ENCODE measurements around the gene PMEPA1.

The PMEPA1 gene

DNA sequence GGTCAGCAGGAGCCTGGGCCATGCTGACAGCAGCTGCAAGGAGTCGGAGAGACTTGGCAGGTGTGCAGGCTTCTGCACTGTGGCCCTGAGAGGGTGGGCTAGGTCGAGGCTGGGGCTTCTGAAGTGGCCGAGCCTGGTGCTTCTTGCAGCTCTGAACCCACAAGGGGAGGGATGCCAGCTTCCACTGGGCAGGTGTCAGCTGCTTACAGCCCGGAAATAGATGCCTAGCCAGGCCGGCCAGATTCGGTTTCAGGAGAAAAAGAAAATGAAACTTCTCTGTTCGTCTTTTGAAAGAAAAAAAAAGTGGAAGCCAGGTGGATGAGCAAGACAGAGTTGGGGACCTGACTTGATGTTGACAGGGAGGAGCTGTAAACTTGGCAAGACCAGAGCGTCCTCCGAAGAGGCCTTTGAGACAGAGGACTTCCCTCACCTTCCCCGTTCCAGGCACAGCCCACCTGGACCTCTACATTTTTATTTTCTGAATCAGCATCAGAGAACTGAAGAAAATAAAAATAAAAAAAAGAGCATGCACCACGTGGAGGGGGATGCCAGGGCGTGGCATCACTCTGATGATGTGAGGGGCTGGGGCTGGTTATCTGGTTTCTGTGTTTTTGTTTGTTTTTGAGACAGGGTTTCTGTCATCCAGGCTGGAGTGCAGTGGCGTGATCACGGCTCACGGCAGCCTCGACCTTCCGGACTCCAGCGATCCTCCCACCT lies 89.4 kb downstream of the PMEPA1 start, which contains the start of gene ZBP1:
Gene ZBP1 (minus strand): TSS at position 153 of the 717 bp plus-strand sequence. CDS start 131 bp downstream, at position 22.
- DNase-seq (ENCODE audit: low spot score in 2 of 2) (peak in 1 of 2 donors; percentile 79), ATAC-seq (peak; percentile 31)
- H3K36me3 Mint-ChIP-seq: peaks cover 20% of the 10 kb centered on the region

DNA sequence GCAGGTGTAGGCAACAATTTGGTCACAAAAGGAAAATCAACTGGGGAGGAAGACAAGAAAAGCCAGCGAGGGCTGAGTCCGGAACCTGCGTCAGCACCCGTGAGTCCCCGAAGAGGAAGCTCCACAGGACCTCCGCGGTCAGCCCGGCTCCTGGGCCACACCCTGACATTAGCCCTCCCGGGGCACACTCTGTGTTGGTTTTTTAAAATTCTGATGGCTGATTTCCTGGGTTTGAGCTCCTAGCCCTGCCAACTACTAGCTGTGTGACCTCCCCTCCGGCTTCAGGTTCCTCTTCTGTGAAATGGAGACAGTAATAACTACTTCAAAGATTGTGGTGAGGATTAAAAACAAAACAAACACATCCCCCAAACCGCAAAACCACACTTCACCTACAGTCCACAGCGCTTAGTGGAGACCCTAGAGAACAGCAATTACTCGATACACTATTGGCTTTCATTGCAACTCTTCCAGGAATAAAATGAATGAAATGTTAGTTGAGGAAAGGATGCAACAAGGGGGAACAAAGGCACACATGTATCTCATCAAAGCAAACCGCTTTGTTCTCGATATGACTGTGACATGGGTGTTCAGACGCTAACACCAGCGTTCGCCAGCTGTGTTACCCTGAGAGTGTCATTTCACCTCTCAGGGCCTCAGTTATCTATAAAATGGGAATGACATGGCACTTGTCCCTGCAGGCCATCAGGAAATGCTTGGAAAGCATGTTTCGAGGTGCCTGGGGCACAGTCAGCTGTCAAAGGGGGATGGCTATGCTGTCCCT lies 90.6 kb downstream of the PMEPA1 start:
- no peaks in the 10 kb centered on the region for H3K9me3 Mint-ChIP-seq
- H3K4me1 Mint-ChIP-seq: peaks cover 79% of the 10 kb centered on the region
- H3K36me3 Mint-ChIP-seq: peaks cover 26% of the 10 kb centered on the region
- peak overlapping the region; percentile 71 for H3K4me3 Mint-ChIP-seq
- peak overlapping the region; percentile 83 for H3K27ac Mint-ChIP-seq
- ATAC-seq (peak; percentile 86), DNase-seq (ENCODE audit: low spot score in 2 of 2) (peak; percentile 52 to 87)

More for the DNA sequence above, 89.4 kb downstream of the PMEPA1 start, which contains the start of gene ZBP1:
- peaks cover 4% of the 10 kb centered on the region for H3K9me3 Mint-ChIP-seq
- peaks cover 75% of the 10 kb centered on the region for H3K4me1 Mint-ChIP-seq
- peak within 1 kb of the TSS; percentile 71 for H3K4me3 Mint-ChIP-seq
- peak within 1 kb of the TSS; percentile 83 for H3K27ac Mint-ChIP-seq

DNA sequence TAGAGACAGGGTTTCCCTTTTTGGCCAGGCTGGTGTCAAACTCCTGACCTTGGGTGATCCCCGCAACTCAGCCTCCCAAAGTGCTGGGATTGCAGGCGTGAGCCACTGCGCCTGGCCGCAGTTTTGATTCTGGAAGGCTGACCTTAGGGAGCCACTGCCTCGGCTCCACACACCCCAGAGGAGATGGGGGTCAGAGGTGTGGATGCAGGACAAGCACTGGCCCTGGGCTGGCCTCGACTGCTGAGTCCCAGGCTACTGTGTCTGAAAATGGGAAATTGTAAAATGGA lies 91.1 kb downstream of the PMEPA1 start:
- Mint-ChIP-seq H3K4me1 (peaks cover 79% of the 10 kb centered on the region), H3K27ac (peak overlapping the region; percentile 83), H3K36me3 (peaks cover 27% of the 10 kb centered on the region), H3K4me3 (peak overlapping the region; percentile 71), H3K9me3 (no peaks in the 10 kb centered on the region)
- ATAC-seq (no peak), DNase-seq (ENCODE audit: low spot score in 2 of 2) (no peak)

DNA sequence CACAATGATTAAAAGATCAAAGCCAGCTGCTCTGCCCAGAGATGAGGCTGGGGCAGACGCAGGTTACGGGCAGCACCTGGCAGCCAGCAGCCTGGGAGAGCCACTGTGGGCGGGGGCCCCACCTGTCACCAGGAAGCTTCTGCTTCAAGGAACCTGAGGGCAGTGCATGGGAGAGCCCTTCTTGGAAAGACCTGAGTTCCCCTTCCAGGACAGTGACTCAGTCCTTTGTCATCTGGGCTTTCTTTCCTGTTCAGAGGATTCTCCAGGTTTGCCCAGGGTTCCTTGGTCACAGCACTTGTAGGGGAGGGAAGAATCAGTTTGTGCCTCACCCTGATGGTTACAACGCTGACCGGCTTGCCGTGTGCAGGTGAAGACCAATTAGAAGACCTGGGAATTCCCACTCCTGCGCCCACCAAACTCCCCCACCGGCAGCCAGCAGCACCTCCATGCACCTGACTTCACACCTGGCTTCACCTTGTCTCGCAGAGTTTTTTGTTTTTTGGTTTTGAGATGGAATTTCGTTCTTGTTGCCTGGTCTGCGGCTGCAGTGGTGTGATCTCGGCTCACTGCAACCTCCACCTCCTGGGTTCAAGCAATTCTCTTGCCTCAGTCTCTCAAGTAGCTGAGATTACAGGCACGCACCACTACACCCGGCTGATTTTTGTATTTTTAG lies 91.6 kb downstream of the PMEPA1 start:
- Mint-ChIP-seq H3K36me3 (peaks cover 27% of the 10 kb centered on the region), H3K4me1 (peaks cover 79% of the 10 kb centered on the region), H3K9me3 (no peaks in the 10 kb centered on the region), H3K27ac (peak overlapping the region; percentile 83), H3K4me3 (peak overlapping the region; percentile 71)
- ATAC-seq (no peak), DNase-seq (ENCODE audit: low spot score in 2 of 2) (peak in 1 of 2 donors; percentile 60)

DNA sequence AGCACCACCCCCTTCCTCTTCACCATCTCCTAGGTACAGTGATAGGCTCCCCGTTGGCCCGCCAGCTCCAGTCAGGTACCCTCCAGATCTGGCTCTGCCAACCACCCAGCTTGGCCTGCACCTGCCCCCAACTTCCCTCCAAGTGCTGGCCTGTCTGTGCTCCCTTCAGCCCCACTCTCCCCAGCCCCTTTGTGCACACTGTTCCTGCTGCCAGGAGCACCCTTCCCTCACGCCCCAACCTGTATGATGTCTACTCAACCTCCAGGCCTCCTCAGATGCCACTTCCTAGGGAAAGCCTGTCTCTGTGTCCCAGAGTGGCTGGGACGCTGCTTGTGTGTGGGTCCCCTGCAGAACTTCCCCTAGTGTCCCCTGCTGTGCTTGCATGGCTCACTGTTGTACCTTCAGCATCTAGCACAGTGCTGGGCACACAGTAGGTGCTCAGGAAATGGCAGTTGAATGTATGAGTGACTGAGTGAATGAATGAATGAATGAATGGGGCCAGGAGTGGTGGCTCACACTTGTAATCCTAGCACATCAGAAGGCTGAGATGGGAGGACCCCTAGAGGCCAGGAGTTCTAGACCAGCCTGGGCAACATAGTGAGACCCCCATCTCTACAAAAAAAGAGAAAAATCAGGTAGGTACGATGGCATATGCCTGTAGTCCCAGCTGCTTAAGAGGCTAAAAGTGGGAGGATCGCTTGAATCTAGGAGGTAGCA lies 92.6 kb downstream of the PMEPA1 start:
- Mint-ChIP-seq H3K36me3 (peaks cover 27% of the 10 kb centered on the region), H3K4me3 (peak overlapping the region; percentile 71), H3K9me3 (no peaks in the 10 kb centered on the region), H3K27ac (peak overlapping the region; percentile 76), H3K4me1 (peaks cover 70% of the 10 kb centered on the region)
- ATAC-seq: no peak
- no peak for DNase-seq (ENCODE audit: low spot score in 2 of 2)

DNA sequence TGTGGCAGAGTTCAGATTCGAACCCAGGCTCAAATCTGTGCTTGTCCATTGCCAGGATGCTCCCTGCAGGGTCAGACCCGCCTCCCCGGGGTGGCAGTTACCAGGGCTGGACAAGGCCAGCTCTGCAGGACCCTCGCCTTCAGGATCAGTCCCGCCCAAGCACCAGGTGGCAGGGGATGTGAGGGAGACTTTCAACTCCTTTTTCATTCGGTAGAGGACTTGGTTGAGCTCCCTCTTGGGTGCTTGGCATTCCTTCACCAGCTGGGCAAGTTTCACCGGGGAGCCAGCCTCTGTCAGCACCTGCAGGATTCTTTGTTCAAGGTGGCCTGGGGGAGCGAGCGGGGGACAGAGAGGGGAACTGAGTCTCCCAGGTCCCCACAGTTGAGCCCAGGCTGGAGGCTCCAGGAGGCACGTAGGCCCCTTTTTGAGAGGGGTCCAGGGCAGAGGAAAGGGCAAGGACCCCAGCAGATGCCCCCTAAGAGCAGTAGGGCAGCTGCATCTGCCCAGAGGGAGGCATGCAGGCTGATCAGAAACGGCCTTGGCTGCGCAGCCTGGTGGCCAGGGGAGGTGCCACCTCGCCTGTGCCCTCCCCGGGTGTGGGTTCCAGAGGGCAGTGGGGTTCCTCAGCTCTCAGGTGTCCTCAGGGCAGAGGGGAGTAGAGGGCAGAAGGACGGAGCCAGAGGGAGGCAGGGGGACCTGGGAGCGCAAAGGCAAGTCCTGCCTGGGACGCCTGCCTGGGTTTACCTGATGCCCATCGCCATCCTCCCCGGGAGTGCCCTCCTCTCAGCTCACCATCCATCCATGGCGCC lies 93.5 kb downstream of the PMEPA1 start:
- Mint-ChIP-seq H3K4me3 (no peak overlapping the region), H3K36me3 (peaks cover 27% of the 10 kb centered on the region), H3K4me1 (peaks cover 62% of the 10 kb centered on the region), H3K9me3 (no peaks in the 10 kb centered on the region), H3K27ac (no peak overlapping the region)
- no peak for ATAC-seq
- no peak for DNase-seq (ENCODE audit: low spot score in 2 of 2)

DNA sequence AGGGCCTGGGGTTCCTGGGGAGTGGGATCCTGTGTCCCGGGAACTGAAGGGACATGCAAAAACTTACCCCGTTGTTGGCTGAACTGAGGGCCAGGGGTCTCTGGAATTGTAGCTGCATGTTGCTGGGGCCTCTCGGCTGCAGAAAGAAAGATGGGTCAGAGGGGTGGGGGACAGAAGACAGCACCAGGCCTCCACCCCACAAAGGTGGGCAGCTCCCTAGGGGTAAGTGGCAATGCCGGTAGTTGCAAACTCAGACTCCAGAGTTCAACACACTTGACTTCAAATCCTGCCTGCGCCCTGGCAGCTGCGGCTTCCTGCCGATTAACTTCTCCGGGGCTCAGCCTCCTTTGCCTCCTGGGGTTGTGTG lies 94.4 kb downstream of the PMEPA1 start:
- ATAC-seq (no peak), DNase-seq (ENCODE audit: low spot score in 2 of 2) (peak in 1 of 2 donors; percentile 36)
- peaks cover 53% of the 10 kb centered on the region for H3K4me1 Mint-ChIP-seq
- H3K4me3 Mint-ChIP-seq: no peak overlapping the region
- peaks cover 27% of the 10 kb centered on the region for H3K36me3 Mint-ChIP-seq
- no peaks in the 10 kb centered on the region for H3K9me3 Mint-ChIP-seq
- no peak overlapping the region for H3K27ac Mint-ChIP-seq

DNA sequence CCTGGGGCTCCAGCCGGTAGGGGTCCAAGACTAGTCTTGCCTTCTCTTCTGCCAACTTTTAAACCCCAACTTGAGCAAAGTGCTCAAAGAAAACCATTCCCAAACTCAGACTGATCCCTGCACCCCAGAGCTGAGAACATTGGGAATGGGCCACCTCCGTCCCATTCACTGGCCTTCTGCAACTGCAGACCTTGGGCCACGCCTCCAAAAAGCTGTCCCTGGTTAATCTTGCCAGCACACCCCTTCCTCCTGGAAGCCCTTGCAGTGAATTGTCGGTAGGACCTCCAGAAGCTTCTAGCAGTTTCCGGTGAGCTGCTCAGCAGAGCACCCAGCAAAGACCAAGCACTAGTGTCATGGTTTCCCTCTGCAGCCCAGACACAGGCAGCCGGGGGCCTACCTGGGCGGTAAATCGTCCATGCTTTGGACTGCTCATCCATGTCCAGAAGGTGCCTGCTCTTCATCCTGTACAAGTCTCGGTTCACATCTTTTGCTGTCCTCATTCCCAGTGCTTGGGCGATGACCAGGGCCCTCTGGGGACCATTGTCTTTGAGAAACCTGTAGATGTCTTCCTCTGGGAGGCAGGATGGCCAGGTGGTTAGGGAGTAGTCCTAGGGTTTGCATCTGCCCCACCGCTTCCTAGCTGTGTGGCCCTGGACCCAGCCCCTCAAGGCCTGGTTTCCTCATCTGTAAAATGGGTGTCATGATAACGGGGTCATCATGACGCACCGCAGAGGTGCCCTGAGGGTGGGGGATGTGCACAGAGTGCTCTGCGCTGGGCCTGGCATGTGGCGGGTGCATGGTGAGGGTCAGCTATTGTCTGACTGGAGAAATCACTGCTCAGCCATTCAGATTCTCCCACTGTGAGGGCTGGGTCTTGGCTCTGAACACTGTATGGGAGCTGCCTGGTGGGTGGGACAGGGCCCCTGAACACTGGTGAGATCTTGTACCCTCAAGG lies 95.0 kb downstream of the PMEPA1 start:
- H3K36me3 Mint-ChIP-seq: peaks cover 28% of the 10 kb centered on the region
- no peaks in the 10 kb centered on the region for H3K9me3 Mint-ChIP-seq
- H3K27ac Mint-ChIP-seq: no peak overlapping the region
- H3K4me1 Mint-ChIP-seq: peaks cover 46% of the 10 kb centered on the region
- no peak overlapping the region for H3K4me3 Mint-ChIP-seq
- ATAC-seq: no peak
- DNase-seq (ENCODE audit: low spot score in 2 of 2): no peak

DNA sequence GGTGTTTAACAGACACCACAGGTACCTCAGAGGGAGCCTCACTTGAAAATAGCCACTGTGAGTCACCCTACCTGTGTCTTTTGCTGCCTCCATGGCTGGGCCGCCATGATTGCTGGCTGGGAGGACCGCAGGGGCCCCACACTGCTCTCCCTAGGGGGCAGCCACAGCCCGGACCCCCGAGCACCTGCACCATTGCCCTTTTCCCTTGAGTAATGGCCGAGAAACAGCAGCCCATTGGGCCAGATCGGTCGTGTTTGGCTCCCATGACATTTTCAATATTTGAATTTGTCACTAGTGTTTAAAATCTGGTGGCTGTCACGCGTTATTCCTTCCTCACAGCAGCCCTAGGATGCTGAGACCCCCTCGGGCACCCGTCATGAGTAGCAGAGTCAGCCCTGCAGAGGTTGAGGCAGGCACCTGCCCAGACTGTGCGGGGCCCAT lies 96.3 kb downstream of the PMEPA1 start:
- Mint-ChIP-seq H3K4me3 (no peak overlapping the region), H3K27ac (no peak overlapping the region), H3K36me3 (peaks cover 20% of the 10 kb centered on the region), H3K9me3 (no peaks in the 10 kb centered on the region), H3K4me1 (peaks cover 33% of the 10 kb centered on the region)
- DNase-seq (ENCODE audit: low spot score in 2 of 2): no peak
- no peak for ATAC-seq

DNA sequence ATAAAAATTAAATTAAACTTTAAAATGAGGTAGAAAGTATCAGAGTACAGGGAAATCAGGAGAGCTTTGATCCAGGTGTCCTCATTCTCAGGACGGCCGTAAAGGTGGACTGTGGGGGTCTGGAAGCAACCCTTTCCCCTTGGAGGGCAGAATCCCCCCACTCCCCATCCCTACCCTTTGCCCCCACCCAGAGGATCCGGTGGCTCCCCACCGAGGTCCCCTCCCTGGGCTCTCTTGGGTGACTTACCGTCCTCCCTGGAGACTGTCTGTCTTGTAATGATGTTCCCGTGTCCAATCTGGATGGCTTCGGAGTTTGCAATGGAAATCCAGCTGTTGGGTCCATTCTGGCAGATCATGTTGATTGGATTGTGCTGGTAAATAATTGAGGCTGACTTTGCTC lies 96.9 kb downstream of the PMEPA1 start:
- no peak for ATAC-seq
- no peak overlapping the region for H3K4me3 Mint-ChIP-seq
- no peak for DNase-seq (ENCODE audit: low spot score in 2 of 2)
- no peaks in the 10 kb centered on the region for H3K9me3 Mint-ChIP-seq
- peaks cover 28% of the 10 kb centered on the region for H3K4me1 Mint-ChIP-seq
- H3K36me3 Mint-ChIP-seq: peaks cover 20% of the 10 kb centered on the region
- H3K27ac Mint-ChIP-seq: no peak overlapping the region

DNA sequence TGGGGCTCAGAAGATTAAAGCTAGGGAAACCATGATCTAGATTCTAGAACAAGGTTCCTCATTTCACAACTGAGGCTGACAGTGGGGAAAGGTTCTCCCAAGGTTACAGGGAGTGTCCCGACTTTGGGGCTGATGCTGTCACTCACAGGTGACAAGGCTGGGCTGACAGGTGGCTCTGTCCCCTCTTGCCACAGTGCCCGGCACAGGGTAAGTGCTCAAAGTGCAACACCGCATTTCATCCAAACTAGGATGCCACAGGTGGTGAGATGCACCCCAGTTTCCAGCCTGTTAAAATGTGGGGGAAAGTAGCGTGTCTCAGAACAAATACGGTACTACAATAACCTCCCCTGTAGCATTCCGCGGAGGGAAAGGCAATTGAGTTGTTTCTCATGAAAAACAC lies 97.4 kb downstream of the PMEPA1 start:
- Mint-ChIP-seq H3K27ac (no peak overlapping the region), H3K4me1 (peaks cover 23% of the 10 kb centered on the region), H3K4me3 (no peak overlapping the region), H3K36me3 (peaks cover 20% of the 10 kb centered on the region), H3K9me3 (no peaks in the 10 kb centered on the region)
- ATAC-seq (no peak), DNase-seq (ENCODE audit: low spot score in 2 of 2) (no peak)

DNA sequence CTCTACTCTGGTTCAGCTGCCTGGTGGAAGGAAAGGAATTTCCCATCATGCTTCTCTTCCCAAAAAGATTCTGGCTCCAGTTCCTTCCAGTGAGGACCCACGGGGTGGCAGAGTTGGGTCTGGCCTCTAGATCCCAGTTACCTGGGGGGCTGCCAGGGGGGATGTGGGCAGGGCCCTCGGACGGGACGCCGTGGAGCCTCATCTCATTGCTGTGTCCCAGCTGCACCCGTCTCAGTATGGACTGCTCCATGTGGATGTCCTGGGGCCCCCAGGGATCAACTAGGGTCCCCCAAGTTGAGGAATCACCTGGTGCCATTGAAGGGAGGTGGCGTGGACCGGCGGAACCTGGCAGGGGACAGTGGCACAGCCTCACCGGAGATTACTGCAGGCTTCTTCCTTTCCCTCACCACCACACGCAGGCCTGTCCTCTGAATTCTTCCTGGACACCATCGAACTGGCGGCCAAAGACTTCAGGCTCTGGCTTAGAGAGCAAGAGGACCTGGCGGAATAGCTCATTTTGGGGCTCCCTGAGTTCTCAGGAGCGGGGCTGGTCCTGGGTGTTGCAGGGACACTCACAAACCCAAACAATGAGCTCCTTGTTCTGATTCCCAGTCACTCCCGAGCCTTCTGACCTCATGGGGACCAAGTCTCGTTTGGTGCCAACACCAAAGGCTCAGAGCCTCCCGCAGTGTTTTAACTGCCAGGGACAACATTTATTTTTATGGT lies 98.1 kb downstream of the PMEPA1 start:
- DNase-seq (ENCODE audit: low spot score in 2 of 2): no peak
- Mint-ChIP-seq H3K9me3 (no peaks in the 10 kb centered on the region), H3K27ac (no peak overlapping the region), H3K4me3 (no peak overlapping the region), H3K36me3 (peaks cover 20% of the 10 kb centered on the region), H3K4me1 (peaks cover 16% of the 10 kb centered on the region)
- ATAC-seq: no peak
